Measurements from ENCODE around the gene HIF1AN.
"Not testable (repeated sequence)": the region's sequence is repeated elsewhere in the genome, so short reads cannot be mapped to it uniquely, and the experiment has no call there.

The HIF1AN gene

GRCh38 chr10:100567249-100567648 lies 31.5 kb downstream of the HIF1AN start:
- ATAC-seq = no peak
- DNase-seq = no peak

- ATAC-seq (no peak), DNase-seq (no peak)
These were observed 32.1 kb downstream of the HIF1AN start for GRCh38 chr10:100567826-100568225.

GRCh38 chr10:100568912-100569311 lies 33.2 kb downstream of the HIF1AN start:
- DNase-seq (no peak), ATAC-seq (no peak)

- ATAC-seq = no peak
- no peak for DNase-seq
These were observed 34.1 kb downstream of the HIF1AN start for GRCh38 chr10:100569687-100570481.

- ATAC-seq (no peak), DNase-seq (no peak)
These were observed 34.8 kb downstream of the HIF1AN start for GRCh38 chr10:100570506-100570905.

GRCh38 chr10:100571084-100571856 lies 35.5 kb downstream of the HIF1AN start:
- DNase-seq = no peak
- ATAC-seq = no peak

GRCh38 chr10:100575146-100575545 lies 39.4 kb downstream of the HIF1AN start:
- DNase-seq, ATAC-seq: not testable (repeated sequence)

GRCh38 chr10:100575585-100576281 lies 40.0 kb downstream of the HIF1AN start:
- DNase-seq = no peak
- no peak for ATAC-seq

- ATAC-seq (no peak), DNase-seq (no peak)
These were observed 40.5 kb downstream of the HIF1AN start for GRCh38 chr10:100576282-100576635.

GRCh38 chr10:100579261-100580090 lies 43.7 kb downstream of the HIF1AN start:
- DNase-seq (no peak), ATAC-seq (no peak)

GRCh38 chr10:100586959-100587358 lies 51.2 kb downstream of the HIF1AN start:
- DNase-seq = no peak

GRCh38 chr10:100598166-100598565 lies 62.4 kb downstream of the HIF1AN start:
- DNase-seq (no peak), ATAC-seq (no peak)

More at GRCh38 chr10:100586959-100587358, 51.2 kb downstream of the HIF1AN start:
- ATAC-seq = no peak

GRCh38 chr10:100600218-100600617 lies 64.5 kb downstream of the HIF1AN start:
- DNase-seq (no peak), ATAC-seq (no peak)

- no peak for ATAC-seq
These were observed 71.7 kb downstream of the HIF1AN start for GRCh38 chr10:100607439-100607838.

More at GRCh38 chr10:100607439-100607838, 71.7 kb downstream of the HIF1AN start:
- no peak for DNase-seq

Data from stimulated activated naive CD8-positive, alpha-beta T cell treated with anti-CD3 and anti-CD28 coated beads, Interleukin-15, Interleukin-2, amounts not matched to agents 100 U/mL and 50 U/mL, for 24 hours (primary cell).